ENCODE measurements around the gene CMBL.

Gene CMBL

GRCh38 chr5:10329820-10330481, 22.2 kb upstream of the CMBL start:
- Histone ChIP-seq H3K4me3 (ENCODE audit: low read length, poor library complexity, severe bottlenecking) (no peak overlapping the region), H3K36me3 (ENCODE audit: insufficient read depth, low read length) (no peaks in the 10 kb centered on the region), H3F3A (ENCODE audit: low read depth) (no peaks in the 10 kb centered on the region), H3K4me2 (ENCODE audit: low read depth, low read length, poor library complexity, severe bottlenecking) (no peak overlapping the region), H3K9me2 (replicated peaks; ENCODE audit: low read depth, low read length) (no peaks in the 10 kb centered on the region), H3K79me2 (ENCODE audit: insufficient read depth, low read length) (no peaks in the 10 kb centered on the region), H3K27me3 (ENCODE audit: insufficient read depth, low read length, poor library complexity, severe bottlenecking) (no peaks in the 10 kb centered on the region), H2AFZ (ENCODE audit: low read length) (no peak overlapping the region), H3K9me3 (ENCODE audit: insufficient read depth, low read depth, low read length) (no peaks in the 10 kb centered on the region), H3K9ac (ENCODE audit: low read depth, low read length, poor library complexity, severe bottlenecking) (no peak overlapping the region), H4K20me1 (ENCODE audit: insufficient read depth, low read length, poor library complexity, severe bottlenecking) (no peaks in the 10 kb centered on the region), H3K4me1 (ENCODE audit: insufficient read depth, low read length, poor library complexity, severe bottlenecking) (no peaks in the 10 kb centered on the region)
- TF ChIP-seq CTCF (conservative IDR thresholded peaks at IDR 0.05; ENCODE audit: low read length) (no peak), EZH2phosphoT487 (IDR thresholded peaks at IDR 0.05; ENCODE audit: borderline replicate concordance) (no peak)

DNA sequence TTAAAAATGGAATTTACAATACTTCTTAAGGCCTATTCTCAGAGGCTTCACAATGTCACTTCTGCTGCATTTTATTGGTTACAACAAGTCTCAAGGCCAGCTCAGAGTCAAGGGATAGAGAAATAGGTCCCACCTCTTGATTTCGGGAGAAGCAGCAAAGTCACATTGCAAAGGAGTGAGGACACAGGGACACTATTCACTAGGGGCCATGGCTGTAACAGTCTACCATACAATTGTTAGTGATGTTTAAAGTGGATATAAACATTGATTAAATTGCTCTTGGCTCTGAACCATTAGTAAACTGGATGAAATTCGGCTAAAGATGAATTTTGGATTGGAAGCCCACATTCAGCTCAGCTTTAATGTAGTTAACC, 21.7 kb upstream of the CMBL start:
- H3K36me3 ChIP-seq (ENCODE audit: insufficient read depth, low read length): no peaks in the 10 kb centered on the region
- no peaks in the 10 kb centered on the region for H3K9me2 ChIP-seq (replicated peaks; ENCODE audit: low read depth, low read length)
- no peak overlapping the region for H3K9ac ChIP-seq (ENCODE audit: low read depth, low read length, poor library complexity, severe bottlenecking)
- H3F3A ChIP-seq (ENCODE audit: low read depth): no peaks in the 10 kb centered on the region
- H3K4me1 ChIP-seq (ENCODE audit: insufficient read depth, low read length, poor library complexity, severe bottlenecking): no peaks in the 10 kb centered on the region
- no peak overlapping the region for H2AFZ ChIP-seq (ENCODE audit: low read length)
- TF ChIP-seq EZH2phosphoT487 (IDR thresholded peaks at IDR 0.05; ENCODE audit: borderline replicate concordance) (no peak), CTCF (conservative IDR thresholded peaks at IDR 0.05; ENCODE audit: low read length) (no peak)
- H3K4me2 ChIP-seq (ENCODE audit: low read depth, low read length, poor library complexity, severe bottlenecking): no peak overlapping the region
- H3K27me3 ChIP-seq (ENCODE audit: insufficient read depth, low read length, poor library complexity, severe bottlenecking): no peaks in the 10 kb centered on the region
- no peaks in the 10 kb centered on the region for H3K9me3 ChIP-seq (ENCODE audit: insufficient read depth, low read depth, low read length)
- no peaks in the 10 kb centered on the region for H4K20me1 ChIP-seq (ENCODE audit: insufficient read depth, low read length, poor library complexity, severe bottlenecking)
- H3K79me2 ChIP-seq (ENCODE audit: insufficient read depth, low read length): no peaks in the 10 kb centered on the region
- no peak overlapping the region for H3K4me3 ChIP-seq (ENCODE audit: low read length, poor library complexity, severe bottlenecking)

- no peak overlapping the region for H2AFZ ChIP-seq (ENCODE audit: low read length)
- H3K4me1 ChIP-seq (ENCODE audit: insufficient read depth, low read length, poor library complexity, severe bottlenecking): no peaks in the 10 kb centered on the region
- no peak overlapping the region for H3K4me2 ChIP-seq (ENCODE audit: low read depth, low read length, poor library complexity, severe bottlenecking)
- TF ChIP-seq EZH2phosphoT487 (IDR thresholded peaks at IDR 0.05; ENCODE audit: borderline replicate concordance): no peak
- TF ChIP-seq CTCF (conservative IDR thresholded peaks at IDR 0.05; ENCODE audit: low read length): no peak
- no peaks in the 10 kb centered on the region for H3F3A ChIP-seq (ENCODE audit: low read depth)
- H3K79me2 ChIP-seq (ENCODE audit: insufficient read depth, low read length): no peaks in the 10 kb centered on the region
- H3K4me3 ChIP-seq (ENCODE audit: low read length, poor library complexity, severe bottlenecking): no peak overlapping the region
- H4K20me1 ChIP-seq (ENCODE audit: insufficient read depth, low read length, poor library complexity, severe bottlenecking): no peaks in the 10 kb centered on the region
- no peak overlapping the region for H3K9ac ChIP-seq (ENCODE audit: low read depth, low read length, poor library complexity, severe bottlenecking)
- H3K9me3 ChIP-seq (ENCODE audit: insufficient read depth, low read depth, low read length): no peaks in the 10 kb centered on the region
- H3K9me2 ChIP-seq (replicated peaks; ENCODE audit: low read depth, low read length): no peaks in the 10 kb centered on the region
- H3K36me3 ChIP-seq (ENCODE audit: insufficient read depth, low read length): no peaks in the 10 kb centered on the region
- no peaks in the 10 kb centered on the region for H3K27me3 ChIP-seq (ENCODE audit: insufficient read depth, low read length, poor library complexity, severe bottlenecking)
Measured at GRCh38 chr5:10328323-10328722, 20.6 kb upstream of the CMBL start.
